Dedifferentiated amniotic fluid mesenchymal stem cell (primary cell): ENCODE data around the gene CEP70.
"Not testable (repeated sequence)": the region's sequence is repeated elsewhere in the genome, so short reads cannot be mapped to it uniquely, and the experiment has no call there.

ENCODE experiments used
- DNase-seq: peaks from one replicate; pipeline ENCODE4 v3.0.0-alpha.2; 2016; ENCODE audit errors: extremely low spot score

The CEP70 gene

DNA sequence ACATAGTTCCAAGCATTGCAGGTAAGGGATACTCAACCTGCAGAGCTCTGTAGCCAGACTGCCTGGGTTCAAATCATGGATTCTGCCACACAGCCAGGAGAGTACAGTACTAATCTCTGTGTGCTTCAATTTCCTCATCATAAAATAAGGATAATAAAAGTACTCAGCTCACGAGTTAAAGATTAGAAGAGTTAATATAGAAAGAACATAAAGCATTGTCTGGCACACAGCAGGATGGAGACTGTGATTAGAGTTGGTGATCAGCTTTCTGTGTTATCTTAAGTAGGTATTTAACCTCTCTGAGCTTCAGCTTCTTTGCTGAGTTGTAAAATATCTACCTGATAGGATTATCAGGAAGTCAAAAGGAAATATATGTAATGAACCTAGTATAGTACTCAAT is 2.7 kb downstream of the CEP70 start:
- DNase-seq: no peak

DNA sequence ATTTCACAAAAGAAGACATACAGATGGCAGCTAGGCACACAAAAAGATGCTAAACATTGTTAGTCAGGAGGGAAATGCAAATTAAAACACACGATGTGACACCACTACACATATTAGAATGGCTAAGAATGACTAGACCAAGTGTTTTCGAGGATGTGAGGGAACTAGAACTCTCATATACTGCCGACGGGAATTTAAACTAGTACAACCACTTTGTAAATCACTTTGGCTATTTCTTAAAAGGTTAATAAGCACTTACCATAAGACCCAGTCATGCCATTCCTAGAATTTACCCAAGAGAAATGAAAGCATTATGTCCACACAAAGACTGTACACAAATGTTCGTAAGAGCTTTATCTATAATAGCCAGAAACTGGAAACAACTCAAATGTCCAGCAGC is 5.6 kb downstream of the CEP70 start:
- DNase-seq: no peak

- DNase-seq: no peak
Observed at GRCh38 chr3:138587374-138587773, 6.7 kb downstream of the CEP70 start.

GRCh38 chr3:138578961-138579574 is 15.0 kb downstream of the CEP70 start:
- no peak for DNase-seq

GRCh38 chr3:138578141-138578540 is 15.9 kb downstream of the CEP70 start:
- no peak for DNase-seq

GRCh38 chr3:138573138-138573537 is 20.9 kb downstream of the CEP70 start:
- no peak for DNase-seq

DNA sequence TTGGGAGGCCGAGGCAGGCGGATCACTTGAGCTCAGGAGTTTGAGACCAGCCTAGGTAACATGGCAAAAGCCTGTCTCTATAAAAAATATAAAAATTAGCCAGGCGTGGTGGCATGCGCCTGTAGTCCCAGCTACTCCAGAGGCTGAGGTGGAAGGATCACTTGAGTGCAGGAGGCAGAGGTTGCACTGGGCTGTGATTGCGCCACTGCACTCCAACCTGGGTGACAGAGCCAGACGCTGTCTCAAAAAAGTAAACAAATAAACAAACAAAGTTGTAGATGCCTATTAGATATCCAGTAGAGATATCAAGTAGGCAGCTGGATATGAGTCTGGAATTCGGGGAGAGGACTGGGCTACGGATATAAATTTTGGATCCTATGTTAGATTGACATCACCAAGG is 24.4 kb downstream of the CEP70 start:
- DNase-seq: not testable (repeated sequence)

DNA sequence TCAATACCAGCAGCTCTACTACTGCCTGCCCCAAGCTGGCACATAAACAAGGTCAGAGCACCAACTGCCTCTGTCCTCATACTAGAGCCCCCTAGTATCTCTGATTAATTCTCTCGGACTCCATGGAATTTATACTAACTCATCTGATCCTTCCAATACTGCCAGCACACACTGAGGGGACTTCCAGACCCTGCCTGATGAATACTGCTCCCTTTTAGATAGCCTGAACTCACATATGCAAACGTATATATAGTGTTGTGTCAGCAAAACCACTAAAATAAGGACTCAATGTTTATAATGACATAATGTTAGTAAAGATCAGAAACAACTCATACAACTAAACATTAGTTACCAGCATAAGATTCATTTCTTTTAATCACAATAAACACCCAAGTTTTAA is 25.0 kb downstream of the CEP70 start:
- DNase-seq: no peak

- no peak for DNase-seq
Observed at GRCh38 chr3:138567403-138567802, 26.7 kb downstream of the CEP70 start.

GRCh38 chr3:138566293-138566692 is 27.8 kb downstream of the CEP70 start:
- DNase-seq: not testable (repeated sequence)

DNA sequence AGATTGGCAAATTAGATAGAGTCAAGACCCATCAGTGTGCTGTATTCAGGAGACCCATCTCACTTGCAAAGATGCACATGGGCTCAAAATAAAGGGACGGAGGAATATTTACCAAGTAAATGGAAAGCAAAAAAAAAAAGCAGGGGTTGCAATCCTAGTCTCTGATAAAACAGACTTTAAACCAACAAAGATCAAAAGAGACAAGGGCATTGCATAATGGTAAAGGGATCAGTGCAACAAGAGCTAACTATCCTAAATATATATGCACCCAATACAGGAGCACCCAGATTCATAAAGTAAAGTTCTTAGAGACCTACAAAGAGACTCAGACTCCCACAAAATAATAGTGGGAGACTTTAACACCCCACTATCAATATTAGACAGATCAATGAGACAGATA is 31.2 kb downstream of the CEP70 start:
- not testable (repeated sequence) for DNase-seq

GRCh38 chr3:138560501-138560900 is 33.6 kb downstream of the CEP70 start:
- no peak for DNase-seq

- no peak for DNase-seq
Observed at GRCh38 chr3:138559134-138559533, 34.9 kb downstream of the CEP70 start.

GRCh38 chr3:138554775-138555174 is 39.3 kb downstream of the CEP70 start:
- DNase-seq: not testable (repeated sequence)

GRCh38 chr3:138550958-138551357 is 43.1 kb downstream of the CEP70 start:
- not testable (repeated sequence) for DNase-seq

DNA sequence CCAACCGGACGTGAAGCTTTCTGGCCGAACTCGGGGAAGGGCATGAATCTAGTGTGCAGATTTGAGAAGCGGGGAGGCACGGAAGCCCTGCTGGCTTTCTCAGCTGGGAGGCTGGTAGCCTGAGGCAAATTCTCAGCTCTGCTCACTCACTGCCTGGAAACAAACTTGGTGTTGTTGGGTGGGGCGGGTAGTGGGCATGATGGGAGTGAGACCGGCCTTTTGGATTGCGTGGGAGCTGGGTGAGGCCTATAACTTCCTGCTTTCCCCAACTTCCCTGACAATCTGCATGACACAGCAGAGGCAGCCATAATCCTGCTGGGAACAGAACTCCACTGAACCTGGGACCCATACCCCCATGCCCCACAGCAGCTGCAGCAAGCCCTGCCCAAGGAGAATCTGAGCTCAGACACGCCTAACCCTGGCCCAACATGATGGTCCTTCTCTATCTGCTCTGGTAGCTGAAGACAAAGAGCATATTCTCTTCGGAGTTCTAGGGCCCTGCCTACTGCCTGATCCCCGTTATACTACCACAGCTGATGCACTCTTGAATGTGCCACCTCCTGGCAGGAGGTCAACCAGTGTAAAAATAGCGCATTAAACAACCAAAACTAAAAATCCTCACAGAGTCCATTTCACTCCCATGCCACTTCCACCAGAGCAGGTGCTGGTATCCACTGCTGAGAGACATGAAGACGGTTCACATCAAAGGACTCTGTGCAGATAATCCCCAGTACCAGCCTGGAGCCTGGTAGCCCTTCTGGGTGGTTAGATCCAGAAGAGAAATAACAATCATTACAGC is 44.7 kb downstream of the CEP70 start:
- DNase-seq: no peak

DNA sequence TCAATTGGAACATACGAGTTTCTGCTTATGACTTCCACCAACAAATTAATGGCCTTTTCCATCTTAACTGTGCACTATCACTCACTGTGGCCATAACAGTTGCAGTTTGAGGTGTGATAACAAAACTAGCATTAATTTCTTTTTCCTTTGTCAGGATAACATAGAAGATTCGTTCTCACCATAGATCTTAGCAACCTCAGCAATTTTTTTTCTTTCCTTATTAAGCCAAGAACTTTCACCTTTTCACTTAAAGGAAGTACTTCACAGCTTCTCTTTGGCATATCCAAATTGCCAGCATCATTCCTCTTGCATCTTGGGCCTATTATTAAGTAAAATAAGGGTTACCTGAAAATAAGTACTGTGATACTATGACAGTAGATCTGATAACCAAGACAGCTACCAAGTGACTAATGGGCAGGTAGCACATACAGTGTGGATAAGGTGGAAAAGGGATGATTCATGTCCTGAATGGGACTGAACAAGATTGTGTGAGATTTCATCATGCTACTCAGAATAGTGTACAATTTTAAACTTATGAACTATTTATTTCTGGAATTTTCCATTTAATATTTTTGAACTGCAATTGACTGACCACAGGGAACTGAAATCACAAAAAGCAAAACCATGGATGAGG is 46.6 kb downstream of the CEP70 start:
- DNase-seq: no peak

GRCh38 chr3:138544546-138544945 is 49.5 kb downstream of the CEP70 start:
- DNase-seq: no peak

GRCh38 chr3:138542977-138543376 is 51.1 kb downstream of the CEP70 start:
- no peak for DNase-seq

DNA sequence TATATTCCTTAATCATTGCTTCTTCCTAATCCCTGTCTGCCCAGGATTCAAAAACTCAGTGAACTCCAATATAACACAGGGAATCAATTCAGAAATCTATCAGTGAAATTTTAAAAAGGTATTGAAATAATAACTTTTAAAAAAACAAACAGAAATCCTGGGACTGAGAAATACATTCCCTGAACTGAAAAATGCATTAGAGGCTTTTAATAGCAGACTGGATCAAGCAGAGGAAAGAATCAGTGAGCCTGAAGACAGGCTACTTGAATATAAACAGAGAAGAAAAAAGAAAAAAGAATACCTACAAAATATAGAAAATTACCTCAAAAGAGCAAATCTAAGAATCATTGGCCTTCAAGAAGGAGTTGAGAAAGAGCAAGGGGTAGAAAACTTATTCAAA is 54.7 kb downstream of the CEP70 start:
- DNase-seq: no peak

GRCh38 chr3:138521445-138521844 is 72.6 kb downstream of the CEP70 start:
- DNase-seq: not testable (repeated sequence)

- DNase-seq: no peak
Observed at GRCh38 chr3:138513090-138513843, 80.8 kb downstream of the CEP70 start.
